Left lung (tissue), 10 donors: Measurements from ENCODE around the gene CTBP1. TPM values are rescaled to one million over a fixed set of nuclear protein-coding genes. Genes with fewer than 3 reads are reported as not detected.
"Not testable (repeated sequence)": the region's sequence is repeated elsewhere in the genome, so short reads cannot be mapped to it uniquely, and the experiment has no call there.

Source experiments
- ATAC-seq: fragments of 200-7000 bp; cut with Tn5 transposase; one replicate; pipeline ENCODE4 v1.9.1; 2020; ENCODE audit warnings: moderate library complexity
- DNase-seq, 4 donors: peaks; one replicate each; pipeline ENCODE4 v3.0.0-alpha.2; 2013 to 2020
- H3K27ac ChIP-seq, 2 donors: fragments of 200-600 bp; sonication (generic) in 1 of 2; one replicate each; pipeline versions ENCODE4 v1.5.0 to v1.8.0; 2020 to 2021
- H3K27me3 ChIP-seq, 2 donors: fragments of 200-600 bp; sonication (generic) in 1 of 2; one replicate each; pipeline versions ENCODE4 v1.5.0 to v1.8.0; 2020 to 2021
- H3K36me3 ChIP-seq, 2 donors: fragments of 200-600 bp; sonication (generic) in 1 of 2; one replicate each; pipeline versions ENCODE4 v1.5.0 to v1.8.0; 2020 to 2021
- H3K4me1 ChIP-seq, 2 donors: fragments of 200-600 bp; one replicate each; pipeline ENCODE4 v1.8.0; 2021
- H3K4me3 ChIP-seq, 2 donors: fragments of 200-600 bp; sonication (generic) in 1 of 2; one replicate each; pipeline versions ENCODE4 v1.5.0 to v1.8.0; 2020 to 2021; ENCODE audit warnings: mild to moderate bottlenecking in 1 of 2
- H3K9me3 ChIP-seq, 2 donors: fragments of 200-600 bp; sonication (generic) in 1 of 2; one replicate each; pipeline versions ENCODE4 v1.5.0 to v1.8.0; 2020 to 2021
- intact Hi-C, 2 donors: fragments of 100-400 bp; cut with DNase I; formaldehyde crosslinking; loops; one replicate each; pipeline versions ENCODE4 v1.11.2 to v1.14.2; 2022
- polyA plus RNA-seq, 6 donors: library from polyadenylated mRNA; unstranded; fragments of 120-200 nt; gene quantifications; one replicate each; pipeline ENCODE4 v1.2.1, GENCODE V29; 2013; ENCODE audit not compliant: insufficient read length in 6 of 6
- total RNA-seq, 2 donors: library from RNA; stranded (reverse); fragmentation: NEBNext Ultra II Directional; extraction: Animal tissue kit (Norgen Biotek cat#: 25700); gene quantifications; one replicate each; pipeline ENCODE4 v1.2.1, GENCODE V29; 2021
- TF ChIP-seq, protein P1 (sequence below), 2 donors: fragments of 200-600 bp; sonication (generic) in 1 of 2; IDR thresholded peaks; one replicate each; pipeline versions ENCODE4 v1.5.0 to v1.8.0; 2021; ENCODE audit warnings: antibody characterized with exemption in 2 of 2
- donor health status: DM: no; HTN: yes; CAD: no.
- donor health status: DM: no; HTN: no; CAD: no.

The CTBP1 gene
- total and polyA plus RNA-seq, 8 donors = 93.9 to 167 (median 122) TPM

DNA sequence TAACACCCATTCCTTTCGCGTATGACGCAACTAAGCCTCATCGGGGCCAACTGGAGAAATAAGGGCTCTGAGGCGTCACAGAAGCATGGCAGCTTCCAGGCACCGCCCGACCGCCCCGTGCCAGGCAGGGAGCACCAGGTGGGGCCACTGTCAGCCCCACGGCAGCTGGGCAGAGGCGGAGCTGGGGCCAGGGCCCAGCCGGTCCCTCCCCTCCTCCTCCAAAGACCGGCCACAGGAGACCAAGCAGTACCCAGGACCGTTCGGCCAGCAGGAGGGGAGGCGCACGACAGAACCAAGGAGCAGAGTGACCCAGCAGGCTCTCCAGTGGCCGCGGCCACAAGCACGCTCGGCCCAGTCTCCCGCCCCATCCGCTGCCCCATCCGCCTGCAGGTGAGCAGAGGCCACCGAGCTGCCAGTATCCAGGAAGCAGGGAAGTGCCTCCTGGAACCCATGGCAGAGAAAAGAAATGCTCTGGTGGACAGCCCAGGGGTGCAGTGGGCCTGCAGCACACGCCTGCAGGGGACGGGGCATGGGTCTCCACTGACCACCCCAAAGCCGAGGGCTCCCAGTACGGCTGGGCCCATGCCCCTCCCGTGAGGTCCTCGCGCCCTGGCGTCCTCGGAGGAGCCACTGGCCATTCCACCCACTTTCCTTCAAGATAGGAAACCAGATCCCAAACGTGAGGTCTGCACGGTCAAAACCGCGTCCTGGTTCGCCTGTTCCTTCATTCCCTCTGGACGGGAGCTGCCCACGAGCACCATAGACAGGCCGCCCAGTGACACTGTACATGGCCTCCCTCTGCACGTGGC is 9.6 kb downstream of the CTBP1 start:
- H3K36me3 ChIP-seq = peaks cover 0 to 59% of the 10 kb centered on the region in 2 donors
- intact Hi-C loops = no loop called here
- ATAC-seq = no peak
- TF ChIP-seq, protein P1, sequence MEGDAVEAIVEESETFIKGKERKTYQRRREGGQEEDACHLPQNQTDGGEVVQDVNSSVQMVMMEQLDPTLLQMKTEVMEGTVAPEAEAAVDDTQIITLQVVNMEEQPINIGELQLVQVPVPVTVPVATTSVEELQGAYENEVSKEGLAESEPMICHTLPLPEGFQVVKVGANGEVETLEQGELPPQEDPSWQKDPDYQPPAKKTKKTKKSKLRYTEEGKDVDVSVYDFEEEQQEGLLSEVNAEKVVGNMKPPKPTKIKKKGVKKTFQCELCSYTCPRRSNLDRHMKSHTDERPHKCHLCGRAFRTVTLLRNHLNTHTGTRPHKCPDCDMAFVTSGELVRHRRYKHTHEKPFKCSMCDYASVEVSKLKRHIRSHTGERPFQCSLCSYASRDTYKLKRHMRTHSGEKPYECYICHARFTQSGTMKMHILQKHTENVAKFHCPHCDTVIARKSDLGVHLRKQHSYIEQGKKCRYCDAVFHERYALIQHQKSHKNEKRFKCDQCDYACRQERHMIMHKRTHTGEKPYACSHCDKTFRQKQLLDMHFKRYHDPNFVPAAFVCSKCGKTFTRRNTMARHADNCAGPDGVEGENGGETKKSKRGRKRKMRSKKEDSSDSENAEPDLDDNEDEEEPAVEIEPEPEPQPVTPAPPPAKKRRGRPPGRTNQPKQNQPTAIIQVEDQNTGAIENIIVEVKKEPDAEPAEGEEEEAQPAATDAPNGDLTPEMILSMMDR (IDR thresholded peaks at IDR 0.05) = no peak
- H3K27me3 ChIP-seq = no peaks in the 10 kb centered on the region
- H3K4me3 ChIP-seq = no peak overlapping the region
- H3K9me3 ChIP-seq = no peaks in the 10 kb centered on the region
- H3K4me1 ChIP-seq = peaks cover 7 to 39% of the 10 kb centered on the region in 2 donors
- H3K27ac ChIP-seq = no peak overlapping the region
- DNase-seq = peak in 2 of 4 donors; percentile 29 to 57

DNA sequence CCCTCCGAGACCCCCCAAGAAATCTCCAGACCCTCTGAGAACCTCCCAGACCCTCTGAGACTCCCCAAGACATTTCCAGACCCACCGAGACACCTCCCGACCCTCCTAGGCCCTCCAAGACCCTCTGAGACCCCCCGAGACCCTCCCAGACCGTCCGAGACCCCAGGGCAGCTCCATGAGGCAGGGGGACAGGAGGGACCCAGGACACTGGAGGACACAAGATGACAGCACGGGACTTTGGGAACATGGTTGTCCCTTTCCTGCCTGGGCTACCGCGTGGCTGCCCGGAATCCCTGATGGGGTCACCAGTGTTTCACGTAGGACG is 10.3 kb downstream of the CTBP1 start:
- TF ChIP-seq, protein P1 (IDR thresholded peaks at IDR 0.05) = no peak
- Histone ChIP-seq H3K4me1 (peaks cover 12 to 38% of the 10 kb centered on the region in 2 donors), H3K36me3 (peaks cover 0 to 67% of the 10 kb centered on the region in 2 donors), H3K27me3 (no peaks in the 10 kb centered on the region), H3K27ac (no peak overlapping the region), H3K9me3 (no peaks in the 10 kb centered on the region), H3K4me3 (no peak overlapping the region)
- DNase-seq (peak in 2 of 4 donors; percentile 20 to 54), ATAC-seq (no peak)
- intact Hi-C loops = no loop called here

DNA sequence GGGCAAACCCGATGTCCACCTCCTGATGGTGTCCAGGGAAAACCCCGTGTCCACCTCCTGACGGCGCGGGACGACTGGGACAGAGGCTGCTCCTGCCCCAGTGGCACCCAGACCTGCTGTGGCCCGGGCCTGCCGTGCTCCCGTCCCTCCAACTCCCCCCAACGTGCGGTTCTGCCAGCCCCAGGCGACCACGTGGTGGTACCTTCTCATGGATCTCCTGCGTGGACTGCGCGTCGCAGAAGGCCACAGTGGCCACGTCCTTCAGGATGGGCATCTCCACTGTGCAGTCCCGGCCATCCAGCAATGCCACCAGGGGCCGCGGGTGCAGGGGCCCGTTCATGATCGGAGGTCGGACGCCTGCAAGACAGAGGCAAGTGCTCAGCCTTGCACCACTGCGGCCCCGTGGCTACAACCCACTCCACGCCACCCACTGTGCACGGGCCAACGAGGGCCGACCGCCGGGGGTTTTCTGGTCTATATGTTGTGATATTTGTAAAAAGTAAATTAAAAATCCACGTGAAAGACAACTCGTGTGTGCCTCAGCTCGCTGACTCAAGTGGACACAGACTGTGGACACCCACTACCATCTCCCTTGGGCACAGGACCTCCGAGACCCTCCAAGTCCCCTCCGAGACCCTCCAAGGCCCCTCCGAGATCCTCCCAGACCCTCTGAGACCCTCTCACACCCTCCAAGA is 10.8 kb downstream of the CTBP1 start:
- ATAC-seq (no peak), DNase-seq (peak in 2 of 4 donors; percentile 20 to 78)
- H3K27ac ChIP-seq = no peak overlapping the region
- H3K9me3 ChIP-seq = no peaks in the 10 kb centered on the region
- TF ChIP-seq, protein P1 (IDR thresholded peaks at IDR 0.05) = no peak
- H3K36me3 ChIP-seq = peaks cover 0 to 72% of the 10 kb centered on the region in 2 donors
- no peaks in the 10 kb centered on the region for H3K27me3 ChIP-seq
- no peak overlapping the region for H3K4me3 ChIP-seq
- peaks cover 16 to 38% of the 10 kb centered on the region in 2 donors for H3K4me1 ChIP-seq
- intact Hi-C loops = no loop called here

DNA sequence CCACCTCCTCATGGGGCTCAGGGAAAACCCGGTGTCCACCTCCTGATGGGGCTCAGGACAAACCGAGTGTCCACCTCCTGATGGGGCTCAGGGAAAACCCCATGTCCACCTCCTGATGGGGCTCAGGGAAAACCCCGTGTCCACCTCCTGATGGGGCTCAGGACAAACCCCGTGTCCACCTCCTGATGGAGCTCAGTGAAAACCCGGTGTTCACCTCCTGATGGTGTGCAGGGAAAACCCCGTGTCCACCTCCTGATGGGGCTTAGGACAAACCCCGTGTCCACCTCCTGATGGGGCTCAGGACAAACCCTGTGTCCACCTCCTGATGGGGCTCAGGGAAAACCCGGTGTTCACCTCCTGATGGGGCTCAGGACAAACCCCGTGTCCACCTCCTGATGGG is 11.7 kb downstream of the CTBP1 start:
- H3K27me3 ChIP-seq, H3K4me3 ChIP-seq, H3K9me3 ChIP-seq, ATAC-seq, intact Hi-C loops, H3K27ac ChIP-seq, DNase-seq: not testable (repeated sequence)
- peaks cover 0 to 80% of the 10 kb centered on the region in 2 donors for H3K36me3 ChIP-seq
- H3K4me1 ChIP-seq = peaks cover 16 to 32% of the 10 kb centered on the region in 2 donors

DNA sequence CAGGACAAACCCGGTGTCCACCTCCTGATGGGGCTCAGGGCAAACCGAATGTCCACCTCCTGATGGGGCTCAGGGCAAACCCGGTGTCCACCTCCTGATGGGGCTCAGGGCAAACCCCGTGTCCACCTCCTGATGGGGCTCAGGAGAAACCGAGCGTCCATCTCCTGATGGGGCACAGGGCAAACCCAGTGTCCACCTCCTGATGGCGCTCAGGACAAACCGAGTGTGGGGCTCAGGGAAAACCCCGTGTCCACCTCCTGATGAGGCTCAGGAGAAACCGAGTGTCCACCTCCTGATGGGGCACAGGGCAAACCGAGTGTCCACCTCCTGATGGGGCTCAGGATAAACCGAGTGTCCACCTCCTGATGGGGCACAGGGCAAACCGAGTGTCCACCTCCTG is 12.1 kb downstream of the CTBP1 start:
- H3K9me3 ChIP-seq, H3K4me3 ChIP-seq, ATAC-seq, intact Hi-C loops, H3K27me3 ChIP-seq, H3K27ac ChIP-seq: not testable (repeated sequence)
- Histone ChIP-seq H3K4me1 (peaks cover 16 to 28% of the 10 kb centered on the region in 2 donors), H3K36me3 (peaks cover 0 to 85% of the 10 kb centered on the region in 2 donors)
- peak in 1 of 4 donors; percentile 25 for DNase-seq

DNA sequence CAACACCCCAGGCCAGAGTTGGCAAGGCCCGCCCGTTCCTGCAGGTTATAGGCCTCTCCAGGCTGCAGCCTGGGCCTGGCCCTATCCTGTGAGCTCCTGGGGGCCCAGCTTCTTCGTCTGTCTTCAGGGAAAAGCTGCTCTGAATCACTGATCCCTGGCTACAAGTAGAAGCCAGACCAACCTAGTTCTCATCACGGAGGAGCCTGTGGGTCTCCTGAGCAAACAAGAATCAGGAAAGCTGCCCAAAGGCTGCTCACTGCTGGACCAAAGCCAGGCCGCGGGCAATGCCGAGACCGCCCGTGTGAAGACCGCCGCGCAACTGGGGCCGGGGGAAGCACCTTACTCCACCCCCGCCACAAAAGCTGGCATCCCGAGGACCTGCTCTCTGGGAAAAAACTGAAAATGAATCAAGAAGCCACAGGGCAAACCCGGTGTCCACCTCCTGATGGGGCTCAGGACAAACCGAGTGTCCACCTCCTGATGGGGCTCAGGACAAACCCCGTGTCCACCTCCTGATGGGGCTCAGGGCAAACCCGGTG is 12.8 kb downstream of the CTBP1 start:
- Histone ChIP-seq H3K9me3 (no peaks in the 10 kb centered on the region), H3K27me3 (no peaks in the 10 kb centered on the region), H3K4me3 (no peak overlapping the region), H3K4me1 (peaks cover 16 to 25% of the 10 kb centered on the region in 2 donors), H3K36me3 (peaks cover 0 to 85% of the 10 kb centered on the region in 2 donors), H3K27ac (no peak overlapping the region)
- TF ChIP-seq, protein P1 (IDR thresholded peaks at IDR 0.05) = no peak
- peak in 1 of 4 donors; percentile 55 for DNase-seq
- ATAC-seq = no peak
- intact Hi-C loops = no loop called here
